ENCODE measurements around the gene ATIC. TPM values are rescaled to one million over a fixed set of nuclear protein-coding genes. Genes with fewer than 3 reads are reported as not detected.

ATIC gene
- total RNA-seq, 1 experiment from 2014 or later = 297 TPM

DNA sequence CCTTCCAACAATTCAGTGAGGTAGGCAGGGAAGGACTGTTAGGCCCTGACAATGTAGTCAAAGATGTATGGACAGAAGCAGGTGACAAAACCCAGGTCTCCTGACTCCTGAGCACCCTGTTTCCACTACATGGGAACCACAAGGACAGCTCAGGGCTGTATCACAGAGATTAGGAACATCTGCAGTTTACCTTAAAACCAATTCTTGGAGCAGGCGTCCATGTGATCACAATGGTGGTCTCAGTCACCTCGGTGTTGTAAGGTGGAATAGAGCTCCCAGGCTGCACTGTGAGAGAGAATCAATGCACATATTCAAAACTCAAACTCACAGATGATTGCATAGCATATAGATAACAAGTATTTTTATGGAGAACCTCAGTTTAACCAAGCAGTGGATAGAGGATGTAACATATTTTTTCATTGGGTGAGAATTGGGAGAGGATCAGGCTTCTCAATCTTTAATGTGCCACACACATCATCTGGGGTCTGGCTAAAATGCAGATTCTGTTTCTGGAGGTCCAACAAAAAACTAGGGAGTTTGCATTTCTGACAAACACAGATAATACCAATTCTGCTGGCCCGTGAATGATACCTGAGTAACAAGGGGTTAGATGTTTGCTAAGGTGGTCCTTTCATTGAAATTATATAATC is 87.3 kb downstream of the ATIC start:
- Mint-ChIP-seq H3K27ac (ENCODE audit: low read depth, unreplicated experiment) (no peak overlapping the region), H3K27me3 (ENCODE audit: insufficient read depth, unreplicated experiment) (no peaks in the 10 kb centered on the region), H3K4me1 (ENCODE audit: insufficient read depth, unreplicated experiment) (peaks cover 7% of the 10 kb centered on the region), H3K4me3 (ENCODE audit: unreplicated experiment) (no peak overlapping the region), H3K36me3 (ENCODE audit: insufficient read depth, unreplicated experiment) (peaks cover 26% of the 10 kb centered on the region), H3K9me3 (ENCODE audit: unreplicated experiment) (no peaks in the 10 kb centered on the region)
- no peak for DNase-seq (ENCODE audit: unreplicated experiment)
- TF ChIP-seq, protein P1, sequence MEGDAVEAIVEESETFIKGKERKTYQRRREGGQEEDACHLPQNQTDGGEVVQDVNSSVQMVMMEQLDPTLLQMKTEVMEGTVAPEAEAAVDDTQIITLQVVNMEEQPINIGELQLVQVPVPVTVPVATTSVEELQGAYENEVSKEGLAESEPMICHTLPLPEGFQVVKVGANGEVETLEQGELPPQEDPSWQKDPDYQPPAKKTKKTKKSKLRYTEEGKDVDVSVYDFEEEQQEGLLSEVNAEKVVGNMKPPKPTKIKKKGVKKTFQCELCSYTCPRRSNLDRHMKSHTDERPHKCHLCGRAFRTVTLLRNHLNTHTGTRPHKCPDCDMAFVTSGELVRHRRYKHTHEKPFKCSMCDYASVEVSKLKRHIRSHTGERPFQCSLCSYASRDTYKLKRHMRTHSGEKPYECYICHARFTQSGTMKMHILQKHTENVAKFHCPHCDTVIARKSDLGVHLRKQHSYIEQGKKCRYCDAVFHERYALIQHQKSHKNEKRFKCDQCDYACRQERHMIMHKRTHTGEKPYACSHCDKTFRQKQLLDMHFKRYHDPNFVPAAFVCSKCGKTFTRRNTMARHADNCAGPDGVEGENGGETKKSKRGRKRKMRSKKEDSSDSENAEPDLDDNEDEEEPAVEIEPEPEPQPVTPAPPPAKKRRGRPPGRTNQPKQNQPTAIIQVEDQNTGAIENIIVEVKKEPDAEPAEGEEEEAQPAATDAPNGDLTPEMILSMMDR (IDR thresholded peaks at IDR 0.05; ENCODE audit: unreplicated experiment) = no peak
- CTCF ChIA-PET = interaction anchor here (0.5 to 1.1 kb wide), 2 partner anchors 9 to 292 kb away, joined by 3 to 4 read pairs; no protein-coding TSS in a partner anchor
- BruUV-seq (replicated peaks) = no TSS peak
- POLR2A ChIA-PET = no interaction called here
- intact Hi-C loops (cut with micrococcal nuclease) = loop anchor here (5.0 kb wide), 1 partner anchor 523 kb away; no protein-coding TSS in a partner anchor

Other genes starting within 250 kb of the ATIC start
- 36.1 and 37.8 TPM in 2 replicates for gene ABCA12, start 173.4 kb upstream of the ATIC start, total RNA-seq (2022)
- 564 and 636 TPM in 2 replicates for gene FN1, start 124.0 kb downstream of the ATIC start, total RNA-seq (2022)